Lung microvascular endothelial cell (primary cell): ENCODE measurements around the gene ACAA2. TPM values are rescaled to one million over a fixed set of nuclear protein-coding genes. Genes with fewer than 3 reads are reported as not detected.

Experiments
- DNase-seq, 2 donors: peaks; one replicate each; pipeline versions ENCODE4 v3.0.0 to v3.0.0-alpha.2; 2010; ENCODE audit warnings: low read depth in 2 of 2
- total RNA-seq: library from RNA; depleted of rRNA; stranded (reverse); fragments of >200 nt; gene quantifications from 2 replicates; pipeline ENCODE4 v1.2.1, GENCODE V29; 2014

The ACAA2 gene
- 13.5 and 20.0 TPM in 2 replicates for total RNA-seq

- DNase-seq: peak; percentile 83 to 85
Measured at GRCh38 chr18:49813319-49814146, at the start of gene ACAA2. Gene ACAA2 (minus strand): TSS chr18:49813533. CDS start chr18:49813484, 49 bp downstream.

- no peak for DNase-seq
Measured at GRCh38 chr18:49862656-49863385, 49.5 kb upstream of the ACAA2 start.

- DNase-seq: peak; percentile 20 to 22
Measured at GRCh38 chr18:49861659-49862058, 48.3 kb upstream of the ACAA2 start.

- DNase-seq: no peak
Measured at GRCh38 chr18:49859725-49860124, 46.4 kb upstream of the ACAA2 start.

- DNase-seq: no peak
Measured at GRCh38 chr18:49859021-49859359, 45.7 kb upstream of the ACAA2 start.

GRCh38 chr18:49858309-49859020, 45.1 kb upstream of the ACAA2 start:
- DNase-seq: peak; percentile 79 to 82

GRCh38 chr18:49857708-49858107, 44.4 kb upstream of the ACAA2 start:
- DNase-seq: no peak

- DNase-seq: no peak
Measured at GRCh38 chr18:49856496-49856895, 43.2 kb upstream of the ACAA2 start.

GRCh38 chr18:49855711-49856415, 42.5 kb upstream of the ACAA2 start:
- no peak for DNase-seq

GRCh38 chr18:49854681-49855080, 41.3 kb upstream of the ACAA2 start:
- no peak for DNase-seq

GRCh38 chr18:49853436-49853835, 40.1 kb upstream of the ACAA2 start:
- no peak for DNase-seq

GRCh38 chr18:49853011-49853410, 39.7 kb upstream of the ACAA2 start:
- no peak for DNase-seq

GRCh38 chr18:49851624-49852023, 38.3 kb upstream of the ACAA2 start:
- DNase-seq: no peak

GRCh38 chr18:49850636-49851035, 37.3 kb upstream of the ACAA2 start:
- no peak for DNase-seq

GRCh38 chr18:49849331-49850217, 36.2 kb upstream of the ACAA2 start:
- peak; percentile 20 to 95 for DNase-seq

- DNase-seq: no peak
Measured at GRCh38 chr18:49848115-49848514, 34.8 kb upstream of the ACAA2 start.

- DNase-seq: no peak
Measured at GRCh38 chr18:49847524-49847923, 34.2 kb upstream of the ACAA2 start.

GRCh38 chr18:49846718-49847470, 33.6 kb upstream of the ACAA2 start:
- DNase-seq: peak in 1 of 2 donors; percentile 36

GRCh38 chr18:49846361-49846662, 33.0 kb upstream of the ACAA2 start:
- no peak for DNase-seq
